CD4-positive, alpha-beta T cell treated with Interleukin-10 for 1 hour (primary cell): ENCODE measurements around the gene CLDN5.

Source experiments
- DNase-seq: peaks from one replicate; pipeline ENCODE4 v3.0.0-alpha.2; 2020

The CLDN5 gene

GRCh38 chr22:19478045-19478900 lies 45.9 kb downstream of the CLDN5 start:
- DNase-seq, result peak; percentile 21

- peak; percentile 24 for DNase-seq
These were observed 46.7 kb downstream of the CLDN5 start for GRCh38 chr22:19477321-19478044.

- no peak for DNase-seq
These were observed 48.2 kb downstream of the CLDN5 start for GRCh38 chr22:19476023-19476422.

GRCh38 chr22:19473578-19473977 lies 50.6 kb downstream of the CLDN5 start:
- no peak for DNase-seq
